Stimulated activated CD4-positive, alpha-beta T cell treated with anti-CD3 and anti-CD28 coated beads, Interleukin-2, amount 100 ng/mL, for 48 hours (primary cell): ENCODE data around the gene KRR1.
A peak's percentile ranks its signal among the peaks of the same experiment; 100 is the strongest.

Experiments used
- DNase-seq, 2 donors: peaks; one replicate each; pipeline ENCODE4 v3.0.0-alpha.2; 2020

Gene KRR1

DNA sequence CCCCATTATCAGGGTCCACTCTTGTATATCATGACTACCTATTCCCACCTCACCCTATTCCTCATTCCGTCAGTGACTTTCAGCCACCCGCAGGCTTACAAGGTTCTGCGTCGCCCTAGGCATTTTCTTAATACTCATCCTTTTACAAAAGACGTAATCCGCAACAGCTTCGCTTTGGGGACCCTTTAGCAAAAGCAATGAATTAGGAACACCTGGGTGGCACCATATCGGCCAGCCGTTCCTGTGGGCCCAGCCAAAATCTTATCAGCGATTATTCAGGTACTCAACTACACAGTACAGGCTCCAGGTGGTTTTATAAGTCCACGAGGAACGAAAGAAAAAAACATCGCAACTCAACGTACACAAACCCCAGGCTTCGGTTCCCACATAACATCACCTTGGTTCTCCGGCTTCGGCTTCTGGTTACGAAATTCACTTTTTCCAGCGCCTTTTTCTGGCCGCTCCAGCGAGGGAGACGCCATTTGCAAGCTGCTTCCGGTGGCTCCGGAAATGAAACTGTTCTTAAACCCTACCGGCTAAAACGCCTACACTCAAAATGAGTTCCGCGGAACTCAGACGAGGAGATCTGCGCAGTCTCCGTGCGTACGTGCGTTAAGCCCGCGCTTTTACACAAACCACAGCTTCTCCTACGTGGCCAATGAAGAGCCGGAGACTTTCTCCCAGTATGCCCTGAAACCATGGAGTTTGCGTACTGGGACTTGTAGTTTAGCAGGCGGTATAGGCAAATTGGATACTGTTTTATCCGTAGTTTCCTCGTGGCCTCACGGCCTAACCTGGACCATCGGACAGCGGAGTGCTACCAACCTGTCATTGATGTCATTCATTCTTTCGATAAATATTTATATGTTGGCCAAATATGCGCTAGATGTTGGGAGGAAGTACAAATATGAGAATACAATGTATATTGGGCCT lies at the start of gene KRR1:
Gene KRR1, minus strand, starts transcription at position 494 of the 933 bp plus-strand sequence. Its CDS starts 12 bp downstream, at position 482.
- peak; percentile 73 to 84 for DNase-seq

DNA sequence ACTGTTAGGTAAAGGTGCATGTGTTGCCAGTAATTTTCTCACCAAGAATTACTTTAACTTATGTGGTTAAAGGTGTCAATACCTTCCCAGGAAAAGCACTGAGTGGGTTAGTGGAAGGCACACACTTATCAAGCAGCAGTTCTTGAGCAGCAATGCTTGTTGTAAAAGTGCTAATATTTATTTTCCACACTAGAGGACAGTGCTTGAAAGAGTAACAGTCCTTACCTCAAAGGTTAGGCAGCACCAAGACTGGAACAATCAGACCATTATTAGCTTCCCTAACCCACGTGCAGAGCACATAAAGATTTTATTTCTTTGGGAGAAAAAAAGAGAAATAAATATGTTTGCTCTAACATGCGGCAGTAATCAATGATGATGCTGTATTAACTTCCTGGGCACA lies 48.8 kb upstream of the KRR1 start:
- no peak for DNase-seq

DNA sequence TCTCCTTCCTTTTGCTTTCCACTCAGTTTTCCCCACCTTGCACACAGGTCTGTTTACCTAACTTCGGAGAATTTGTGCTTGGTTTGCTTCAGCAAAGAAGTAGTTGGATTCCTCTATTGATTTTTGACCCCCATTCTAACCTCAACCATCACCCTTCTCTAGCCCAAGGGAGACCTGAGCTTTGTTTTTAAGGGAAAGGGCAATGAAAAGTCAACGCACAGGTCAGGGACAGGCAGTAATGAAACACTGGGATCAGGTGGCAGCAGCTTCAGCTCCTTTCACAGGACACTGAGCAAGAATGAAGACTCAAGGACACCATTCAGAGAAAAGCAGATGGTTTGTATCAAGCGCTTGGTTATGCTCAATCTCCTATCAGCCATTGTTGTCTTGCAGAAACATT lies 46.9 kb upstream of the KRR1 start:
- DNase-seq = no peak

DNA sequence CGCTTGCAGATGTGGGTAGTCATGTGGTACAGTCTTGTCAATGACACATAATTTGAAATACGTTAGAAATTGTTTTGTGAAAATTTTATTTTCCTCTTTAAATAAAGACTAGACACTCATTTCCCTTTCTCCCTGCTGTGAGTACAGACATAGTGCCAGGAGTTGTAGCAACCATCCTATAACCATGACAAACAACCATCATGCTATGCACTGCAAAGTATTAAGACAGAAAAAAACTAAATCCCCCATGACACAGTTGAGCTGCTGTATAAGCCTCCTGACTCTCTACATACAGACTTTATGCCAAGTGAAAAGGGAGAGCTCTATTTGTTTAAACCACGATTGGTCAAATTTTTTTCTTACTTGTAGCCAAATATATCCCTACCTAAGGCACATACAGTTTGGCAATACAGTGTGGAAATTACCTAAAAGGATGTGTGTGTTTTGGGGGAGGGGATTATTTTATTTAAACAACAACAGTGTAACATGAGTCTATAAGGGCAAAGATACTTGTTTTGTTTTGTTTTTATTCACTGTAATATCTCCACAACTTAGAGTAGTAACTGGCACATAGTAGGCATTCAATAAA lies 45.0 kb upstream of the KRR1 start:
- DNase-seq = no peak

DNA sequence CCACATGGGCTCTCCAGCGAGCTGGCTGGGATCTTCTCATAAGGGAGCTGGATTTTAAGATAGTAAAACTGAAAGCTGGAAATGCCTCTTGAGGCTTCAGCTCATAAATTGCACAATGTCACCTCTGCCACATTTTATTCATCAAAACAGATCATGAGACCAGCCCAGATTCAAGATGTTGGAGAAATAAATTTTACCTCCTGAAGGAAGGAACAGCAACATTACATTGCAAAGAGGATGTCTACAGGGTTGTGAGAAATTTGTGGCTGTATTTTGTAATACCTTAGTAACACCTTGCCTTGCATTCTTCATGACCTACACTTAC lies 43.1 kb upstream of the KRR1 start:
- no peak for DNase-seq

DNA sequence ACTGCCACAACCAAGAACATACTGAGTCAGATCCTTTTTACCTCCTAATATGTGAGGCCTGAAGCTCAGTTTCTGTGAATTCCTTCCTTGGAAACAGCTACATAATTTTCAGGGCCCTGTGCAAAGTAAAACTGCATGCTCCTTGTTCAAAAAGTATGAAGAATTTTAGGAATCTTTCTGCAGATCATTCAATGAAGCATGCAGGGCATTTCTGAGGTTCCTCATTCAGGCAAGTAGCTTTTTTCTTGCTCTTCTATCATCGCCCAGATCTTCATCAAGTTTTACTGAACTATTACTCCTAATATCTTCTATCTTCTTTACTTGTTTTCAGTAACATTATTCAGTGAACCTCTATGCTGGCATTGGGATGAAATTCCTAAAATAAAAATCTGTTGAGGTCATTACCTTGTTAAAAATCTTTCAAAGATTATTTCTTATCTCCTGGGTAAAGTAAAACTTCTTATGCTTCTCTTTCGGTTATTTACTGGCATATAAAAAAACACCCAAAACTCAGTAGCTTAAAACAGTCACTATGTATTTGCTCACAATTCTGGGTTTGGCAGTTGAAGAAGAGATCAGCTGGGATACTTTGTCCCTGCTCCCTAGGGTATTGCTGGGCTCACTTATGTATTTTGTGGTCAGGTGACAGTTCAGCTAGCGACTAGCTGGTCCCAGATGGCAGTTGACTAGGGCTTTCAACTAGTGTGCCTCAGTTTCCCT lies 42.6 kb upstream of the KRR1 start:
- no peak for DNase-seq

DNA sequence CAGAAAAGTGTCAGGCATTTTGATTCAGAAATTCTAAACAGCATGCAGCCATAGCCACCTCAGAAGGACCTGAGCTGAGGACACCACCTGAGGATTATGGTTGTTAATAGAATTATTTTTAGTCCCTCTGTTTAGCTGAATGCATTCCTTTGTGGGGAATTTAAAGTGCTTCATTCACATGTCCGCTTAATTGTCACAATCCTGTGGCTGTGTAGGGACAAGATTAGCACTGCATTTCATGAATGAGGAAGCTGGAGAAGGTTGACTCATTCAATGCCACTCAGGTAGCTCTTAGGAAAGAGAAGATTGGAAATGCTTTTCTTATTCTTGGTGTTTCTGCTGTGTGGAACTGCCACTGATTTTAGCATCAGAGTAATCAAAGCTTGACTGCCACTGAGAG lies 42.0 kb upstream of the KRR1 start:
- no peak for DNase-seq

DNA sequence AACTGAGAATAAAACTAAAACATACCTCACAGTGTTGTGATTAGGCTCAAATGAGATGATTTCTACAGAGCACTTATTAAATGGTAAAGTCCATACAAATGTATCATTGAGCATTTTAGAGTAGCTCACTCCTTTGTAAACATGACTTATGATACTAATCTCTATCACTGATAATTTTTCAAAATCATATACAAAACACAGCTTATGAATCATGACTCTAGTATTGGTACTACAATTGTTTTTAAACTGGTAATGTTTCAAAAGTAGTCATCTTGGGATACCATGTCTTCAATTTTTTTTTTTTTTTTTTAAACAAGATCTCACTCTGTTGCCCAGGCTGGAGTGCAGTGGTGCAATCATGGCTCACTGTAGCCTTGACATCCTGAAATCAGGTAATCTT lies 40.1 kb upstream of the KRR1 start:
- no peak for DNase-seq

DNA sequence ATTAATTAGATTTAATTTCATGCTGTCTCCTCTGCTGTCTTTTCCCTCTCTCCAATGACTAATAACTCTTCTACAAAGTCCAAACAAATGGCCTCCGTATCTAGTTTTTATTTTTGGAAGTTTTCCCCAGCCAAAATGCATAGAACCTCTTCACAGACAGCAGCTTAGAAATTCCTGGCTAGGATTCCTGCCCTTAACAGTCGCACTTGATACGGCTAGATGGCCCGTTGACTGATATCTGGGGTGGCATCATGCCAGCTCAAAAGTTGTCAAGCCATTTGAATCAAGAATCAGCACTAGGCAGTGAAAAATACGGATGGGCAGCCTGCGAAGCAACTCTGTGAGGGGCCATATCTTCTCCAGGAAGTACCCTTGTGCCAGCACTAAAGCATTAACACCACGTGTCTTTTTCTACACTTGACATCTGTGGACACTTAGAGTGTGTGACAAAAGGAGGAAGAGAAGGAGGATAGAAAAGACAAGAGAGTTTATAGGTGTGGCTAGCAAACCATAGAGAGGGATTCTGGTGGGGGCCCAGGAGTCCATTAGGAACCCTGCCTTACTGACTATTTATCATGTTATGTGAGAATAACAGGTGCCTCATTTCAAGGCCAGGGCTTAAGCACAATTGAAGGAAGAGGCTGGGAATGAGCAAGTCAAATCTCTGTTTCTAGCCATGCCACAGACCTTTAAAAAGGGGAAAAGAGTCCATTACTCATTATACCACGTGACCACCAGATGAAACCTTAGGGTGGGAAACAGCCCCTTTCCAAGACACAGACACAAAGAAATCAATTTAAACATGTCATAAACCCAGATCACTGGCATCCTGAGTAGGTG lies 39.2 kb upstream of the KRR1 start:
- no peak for DNase-seq

DNA sequence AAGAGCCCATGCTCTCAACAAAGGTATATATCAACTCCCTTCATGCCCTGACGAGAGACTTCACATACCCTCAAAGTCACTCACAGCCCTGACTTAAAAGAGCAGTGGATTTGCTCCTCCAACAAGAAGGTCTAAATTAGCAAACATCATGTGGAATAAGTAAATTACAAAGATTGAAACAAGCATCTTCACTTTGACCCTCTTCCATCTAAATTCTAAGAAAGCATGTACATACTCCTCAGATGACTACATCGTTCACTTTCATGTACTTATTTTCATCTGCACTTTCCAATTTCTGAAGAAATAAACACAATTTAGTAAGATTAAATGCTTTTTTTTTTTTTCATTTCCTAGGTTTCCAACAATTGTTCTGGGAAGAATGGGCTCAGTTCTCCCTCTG lies 38.6 kb upstream of the KRR1 start:
- no peak for DNase-seq

DNA sequence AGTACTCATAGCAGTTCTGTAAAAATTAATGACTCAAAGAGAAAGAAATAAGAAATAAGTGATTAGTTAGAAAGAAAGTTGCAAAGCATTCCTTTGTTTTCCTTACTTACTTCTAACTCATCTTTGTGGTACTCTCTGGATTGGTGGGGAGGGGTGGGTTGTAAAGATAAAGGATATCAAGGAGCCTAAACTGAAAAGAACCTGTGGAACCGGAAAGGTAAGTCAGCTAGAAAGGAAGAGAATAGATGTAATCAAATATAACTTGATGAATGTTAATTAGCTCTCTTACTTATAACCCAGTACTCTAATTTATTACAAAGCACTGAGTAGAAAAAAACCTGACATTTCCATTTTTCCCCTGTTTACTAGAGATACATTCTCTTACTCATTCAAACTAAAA lies 37.5 kb upstream of the KRR1 start:
- DNase-seq = no peak

DNA sequence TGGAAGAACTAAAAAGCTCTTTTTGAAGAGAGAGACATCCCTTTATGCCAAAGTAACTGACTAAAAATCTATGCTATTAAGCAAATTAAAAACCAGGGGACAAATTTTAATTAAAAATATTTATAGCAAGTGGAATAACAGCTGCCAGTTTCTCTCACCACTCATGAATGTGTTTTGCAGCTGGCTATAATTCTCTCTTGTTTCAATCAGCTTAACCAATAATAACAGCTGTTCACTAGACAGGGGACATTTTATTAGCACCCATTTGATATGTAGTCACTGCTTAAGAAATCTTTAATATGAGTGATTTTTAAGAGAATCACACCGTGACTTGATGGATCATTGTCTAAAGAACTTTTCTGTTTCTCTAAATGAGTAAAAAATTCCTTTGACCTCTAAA lies 34.2 kb upstream of the KRR1 start:
- no peak for DNase-seq

DNA sequence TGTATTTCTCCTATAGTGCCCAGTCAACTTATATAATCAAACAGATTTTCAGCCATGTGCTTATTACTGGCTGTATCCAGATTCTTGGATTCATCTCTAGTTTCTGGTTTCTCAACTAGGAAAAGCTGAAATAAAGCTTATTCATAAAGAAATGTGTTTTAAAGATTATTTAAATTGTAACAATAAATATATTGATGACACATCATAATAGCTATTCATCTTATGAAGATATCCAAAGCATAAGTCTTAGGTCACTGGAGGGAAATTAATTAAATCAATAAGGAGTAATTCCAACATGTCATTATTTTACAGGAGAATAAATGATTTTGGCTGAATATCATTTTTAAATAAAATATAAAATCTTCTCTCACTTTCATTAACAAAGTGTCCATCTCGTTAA lies 32.1 kb upstream of the KRR1 start:
- no peak for DNase-seq

DNA sequence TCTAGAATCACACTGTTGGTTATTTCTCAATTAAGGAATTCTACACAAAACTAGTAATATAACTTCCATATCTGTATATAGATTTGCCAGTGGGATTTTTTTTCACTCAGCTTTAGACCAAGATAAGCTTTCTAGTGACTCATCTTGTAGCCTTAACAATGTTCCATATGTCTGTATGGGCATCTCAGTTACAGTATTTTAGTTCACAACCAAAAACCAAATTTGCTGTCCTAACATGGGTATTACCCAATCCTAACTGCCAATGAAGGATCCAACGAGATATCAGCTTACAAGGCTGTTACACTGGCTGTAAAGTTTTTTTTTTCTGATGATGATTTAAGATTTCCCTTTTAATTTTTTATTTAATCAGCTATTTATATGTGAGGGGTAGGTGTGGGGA lies 31.5 kb upstream of the KRR1 start:
- DNase-seq = no peak

DNA sequence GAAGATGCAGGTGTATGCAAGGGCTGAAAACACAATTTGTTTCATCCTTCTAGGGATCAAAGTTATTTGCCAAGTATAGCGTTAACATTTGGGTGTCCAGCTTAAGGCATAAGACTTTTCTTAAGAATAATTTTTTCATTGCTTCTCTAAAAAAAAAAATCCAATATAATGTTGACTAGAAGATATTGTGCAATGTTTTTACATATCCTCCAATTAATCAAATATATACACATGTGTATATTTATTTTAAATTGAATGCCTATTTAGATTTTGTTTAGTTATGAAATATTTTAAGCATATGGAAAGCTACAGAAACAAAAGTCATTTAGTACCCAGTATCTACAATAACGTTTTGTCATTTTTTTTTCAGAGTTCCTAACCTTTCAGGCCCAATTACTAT lies 28.5 kb upstream of the KRR1 start:
- no peak for DNase-seq

DNA sequence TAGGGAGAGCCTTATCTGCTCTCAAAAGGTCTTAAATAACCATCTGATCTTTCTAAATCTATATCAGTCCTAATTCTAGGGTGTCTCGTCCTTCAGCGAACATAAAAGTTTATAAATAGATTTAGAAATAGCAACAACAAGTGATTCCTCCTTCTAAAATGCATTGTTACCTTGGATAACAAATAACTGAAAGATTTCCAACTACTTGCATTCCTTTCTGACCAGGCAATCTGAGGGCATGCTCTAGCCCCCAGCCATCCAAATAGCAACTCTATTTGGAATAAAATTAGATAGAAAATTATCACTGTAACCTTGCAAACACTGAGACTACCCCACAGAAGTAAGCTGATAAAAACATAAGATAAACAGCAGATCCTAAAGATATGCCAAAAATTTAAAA lies 21.8 kb upstream of the KRR1 start:
- no peak for DNase-seq

DNA sequence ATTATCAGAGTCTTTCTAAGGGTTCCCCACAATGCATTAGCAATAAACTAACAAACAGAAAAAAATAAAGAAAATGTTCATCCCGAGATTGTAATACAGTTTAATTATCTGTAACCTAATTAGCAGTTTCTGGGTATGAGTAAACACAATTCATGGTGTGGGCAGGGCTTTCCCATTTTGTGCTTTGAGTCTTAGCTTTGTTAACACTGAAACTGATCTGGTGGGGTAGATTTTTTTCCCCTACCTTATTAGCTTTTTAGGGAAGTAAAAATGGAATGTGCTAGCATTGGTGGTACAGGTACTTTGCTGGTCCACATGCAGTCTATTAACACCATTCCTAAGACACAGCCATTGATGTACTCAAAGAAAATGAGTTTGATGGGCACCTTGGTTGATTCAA lies 18.4 kb upstream of the KRR1 start:
- no peak for DNase-seq

DNA sequence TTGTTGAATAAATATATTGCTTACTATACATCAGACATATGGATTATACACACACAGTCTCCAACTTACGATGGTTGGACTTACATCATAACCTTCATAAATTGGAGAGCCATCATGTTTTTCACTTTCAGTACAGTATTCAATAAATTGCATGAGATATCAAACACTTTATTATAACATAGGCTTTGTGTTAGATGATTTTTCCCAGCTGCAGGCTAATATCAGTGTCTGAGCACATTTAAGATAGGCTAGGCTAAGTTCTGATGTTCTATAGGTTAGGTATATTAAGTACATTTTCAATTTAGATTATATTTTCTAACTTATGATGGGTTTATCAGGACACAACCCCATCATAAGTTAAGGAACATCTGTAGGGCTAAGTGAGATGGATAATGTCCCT lies 17.9 kb upstream of the KRR1 start:
- no peak for DNase-seq

DNA sequence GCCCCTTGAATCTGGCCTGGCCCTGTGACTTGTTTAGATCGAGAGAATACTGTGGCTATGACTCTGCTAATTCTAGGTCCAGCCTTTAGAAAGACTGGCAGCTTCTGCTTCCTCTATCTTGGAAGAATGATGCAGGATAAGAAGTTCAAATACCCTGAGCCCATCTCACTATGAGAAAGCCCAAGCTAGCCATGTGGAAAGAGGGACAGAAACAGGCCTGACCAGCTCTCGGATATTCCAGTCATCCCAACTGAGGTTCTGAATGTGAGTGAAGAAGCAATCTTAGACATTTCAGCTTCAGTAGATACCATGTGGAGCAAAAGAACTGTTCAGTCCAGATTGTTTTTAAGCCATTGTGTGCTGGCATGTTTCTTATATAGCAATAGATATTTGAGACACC lies 17.3 kb upstream of the KRR1 start:
- DNase-seq = no peak

DNA sequence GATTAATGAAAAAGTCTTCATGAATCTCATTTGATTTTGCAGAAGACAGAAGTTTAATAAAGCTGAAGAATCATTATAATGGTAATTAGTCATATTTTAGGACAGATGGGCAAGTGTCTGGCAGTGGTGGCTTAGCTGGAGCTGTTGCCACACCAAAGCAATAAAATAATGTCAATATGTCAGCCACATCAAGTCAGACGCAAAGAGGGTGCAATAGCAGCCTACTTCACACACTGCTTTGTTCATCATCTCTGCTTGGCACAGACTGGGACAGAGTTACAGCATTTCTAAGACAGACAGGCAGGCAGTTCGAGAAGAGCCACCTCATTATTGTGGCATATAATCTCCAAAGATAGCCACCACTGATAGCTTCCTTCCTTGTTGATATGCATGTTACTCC lies 16.9 kb upstream of the KRR1 start:
- DNase-seq = no peak

DNA sequence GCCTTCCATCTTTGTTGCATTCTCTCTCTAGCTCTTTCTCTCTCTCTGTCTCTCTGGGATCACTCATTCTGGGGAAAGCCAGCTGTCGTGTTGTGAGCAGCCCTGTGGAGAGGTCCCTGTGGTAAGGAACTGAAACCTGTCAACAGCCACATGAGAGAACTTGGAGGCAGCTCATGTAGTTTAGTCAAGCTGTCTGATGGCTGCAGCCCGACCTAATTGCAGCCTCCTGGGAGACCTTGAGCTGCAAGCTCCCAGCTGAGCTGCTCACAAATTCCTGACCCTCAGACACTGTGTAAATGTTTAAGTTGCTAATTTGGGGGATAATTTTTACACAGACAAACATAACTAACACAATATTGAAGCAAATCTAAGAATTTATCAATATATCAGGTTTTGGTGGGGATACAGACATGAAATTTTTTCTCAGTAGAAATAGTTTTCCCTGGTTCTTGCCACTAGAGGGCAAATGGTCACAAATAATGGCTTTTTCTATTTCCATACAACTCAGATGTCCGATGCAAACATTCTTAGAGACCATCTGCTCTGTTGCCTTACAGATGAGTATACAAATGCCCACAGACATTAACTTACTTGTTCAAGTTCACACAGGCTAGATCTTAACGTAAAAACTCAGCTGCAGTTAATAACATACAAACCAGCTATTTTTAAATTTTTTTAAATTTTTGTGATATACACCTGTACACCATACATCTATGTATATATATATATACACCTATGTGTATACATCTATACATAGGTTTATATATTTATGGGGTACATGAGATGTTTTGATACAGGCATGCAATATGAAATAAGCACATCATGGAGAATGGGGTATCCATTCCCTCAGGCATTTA lies 15.5 kb upstream of the KRR1 start:
- peak in 1 of 2 donors; percentile 2 for DNase-seq

DNA sequence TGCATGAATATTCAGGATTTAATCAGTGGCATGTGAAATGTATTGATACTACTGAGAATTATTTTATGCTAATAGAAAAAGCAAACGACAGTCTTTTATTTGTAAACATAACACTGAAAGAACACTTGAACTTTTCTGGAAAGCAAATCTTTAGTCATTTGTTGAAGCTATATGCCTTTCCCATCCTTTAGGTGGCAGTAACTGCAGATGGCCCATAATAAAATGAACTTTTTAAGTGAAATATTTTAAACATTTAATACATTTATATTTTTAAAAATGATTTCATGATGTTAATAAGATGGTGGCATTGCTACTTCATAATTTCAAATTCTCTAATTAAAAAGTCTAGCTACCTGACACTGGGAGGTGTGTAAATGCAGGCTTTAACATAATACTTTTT lies 13.9 kb upstream of the KRR1 start:
- DNase-seq = no peak
